Activated naive CD8-positive, alpha-beta T cell (primary cell): ENCODE results near the gene POMT2.
A peak's percentile ranks its signal among the peaks of the same experiment; 100 is the strongest.
"Not testable (repeated sequence)": the region's sequence is repeated elsewhere in the genome, so short reads cannot be mapped to it uniquely, and the experiment has no call there.

Experiments
- H3K27ac Mint-ChIP-seq: one replicate; pipeline ENCODE4 v1.8.0; 2021; ENCODE audit warnings: mixed read lengths
- H3K27me3 Mint-ChIP-seq: one replicate; pipeline ENCODE4 v1.8.0; 2021; ENCODE audit warnings: mixed read lengths
- H3K36me3 Mint-ChIP-seq: one replicate; pipeline ENCODE4 v1.8.0; 2021; ENCODE audit warnings: mixed read lengths
- H3K4me1 Mint-ChIP-seq: one replicate; pipeline ENCODE4 v1.8.0; 2021; ENCODE audit warnings: low read depth, mixed read lengths
- H3K4me3 Mint-ChIP-seq: one replicate; pipeline ENCODE4 v1.8.0; 2021; ENCODE audit warnings: mild to moderate bottlenecking, mixed read lengths
- H3K9me3 Mint-ChIP-seq: one replicate; pipeline ENCODE4 v1.8.0; 2021; ENCODE audit warnings: low read depth, mixed read lengths

POMT2 gene

DNA sequence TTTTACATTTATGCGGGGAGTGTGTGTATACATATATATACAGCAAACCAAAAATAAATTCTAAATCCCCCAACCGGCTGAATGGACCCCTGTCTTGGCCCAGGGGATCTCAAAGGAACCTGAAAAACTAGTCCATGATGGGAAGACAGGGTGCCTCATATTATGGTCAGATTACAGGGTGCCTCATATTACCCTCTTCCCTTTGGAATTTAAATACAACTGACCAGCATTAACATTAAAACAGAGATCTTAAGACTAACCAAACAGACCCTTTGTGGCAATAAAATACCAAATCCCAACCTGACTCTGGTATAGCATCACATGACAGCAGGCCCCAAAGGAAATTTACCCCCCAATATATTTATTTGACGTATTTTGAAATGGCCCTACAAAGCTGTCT lies 17.2 kb upstream of the POMT2 start:
- no peak overlapping the region for H3K27ac Mint-ChIP-seq
- H3K4me1 Mint-ChIP-seq = no peaks in the 10 kb centered on the region
- peaks cover 14% of the 10 kb centered on the region for H3K36me3 Mint-ChIP-seq
- H3K27me3 Mint-ChIP-seq = no peaks in the 10 kb centered on the region
- no peaks in the 10 kb centered on the region for H3K9me3 Mint-ChIP-seq
- H3K4me3 Mint-ChIP-seq = no peak overlapping the region

DNA sequence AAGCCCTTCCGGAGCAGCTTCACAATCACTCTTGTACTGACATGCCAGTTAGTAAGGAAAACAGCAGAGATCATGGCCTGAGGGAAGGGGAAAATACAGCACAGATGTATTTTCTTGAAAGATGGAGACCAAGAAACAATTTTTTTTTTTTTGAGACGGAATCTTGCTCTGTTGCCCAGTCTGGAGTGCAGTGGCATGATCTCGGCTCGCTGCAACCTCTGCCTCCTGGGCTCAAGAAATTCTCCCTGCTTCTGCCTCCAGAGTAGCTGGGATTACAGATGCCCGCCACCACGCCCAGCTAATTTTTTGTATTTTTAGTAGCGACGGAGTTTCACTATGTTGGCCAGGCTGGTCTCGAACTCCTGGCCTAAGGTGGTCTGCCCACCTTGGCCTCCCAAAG lies 16.6 kb upstream of the POMT2 start:
- H3K4me1 Mint-ChIP-seq, H3K9me3 Mint-ChIP-seq, H3K27me3 Mint-ChIP-seq, H3K4me3 Mint-ChIP-seq, H3K27ac Mint-ChIP-seq: not testable (repeated sequence)
- H3K36me3 Mint-ChIP-seq = peaks cover 14% of the 10 kb centered on the region

DNA sequence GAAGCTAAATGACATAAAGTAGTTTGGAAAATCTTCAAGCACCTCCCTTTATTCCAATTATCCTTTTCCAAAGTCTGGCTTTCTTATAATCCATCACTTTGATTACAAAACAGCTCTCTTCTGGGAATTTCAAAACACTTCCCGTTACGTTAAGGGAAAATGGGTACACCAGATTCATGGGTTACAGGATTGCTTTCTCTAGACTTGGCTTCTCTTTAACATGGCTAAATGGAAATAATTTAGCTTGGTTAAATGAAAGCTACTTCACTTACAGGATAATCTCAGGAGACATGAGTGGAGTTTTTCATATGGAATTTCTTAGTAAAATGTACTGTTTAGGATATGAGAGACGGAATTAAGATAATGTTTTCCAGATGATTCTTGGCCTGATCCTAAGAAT lies 14.9 kb upstream of the POMT2 start:
- H3K4me1 Mint-ChIP-seq = no peaks in the 10 kb centered on the region
- H3K27me3 Mint-ChIP-seq = no peaks in the 10 kb centered on the region
- no peaks in the 10 kb centered on the region for H3K9me3 Mint-ChIP-seq
- H3K4me3 Mint-ChIP-seq = no peak overlapping the region
- no peak overlapping the region for H3K27ac Mint-ChIP-seq
- H3K36me3 Mint-ChIP-seq = peaks cover 4% of the 10 kb centered on the region

DNA sequence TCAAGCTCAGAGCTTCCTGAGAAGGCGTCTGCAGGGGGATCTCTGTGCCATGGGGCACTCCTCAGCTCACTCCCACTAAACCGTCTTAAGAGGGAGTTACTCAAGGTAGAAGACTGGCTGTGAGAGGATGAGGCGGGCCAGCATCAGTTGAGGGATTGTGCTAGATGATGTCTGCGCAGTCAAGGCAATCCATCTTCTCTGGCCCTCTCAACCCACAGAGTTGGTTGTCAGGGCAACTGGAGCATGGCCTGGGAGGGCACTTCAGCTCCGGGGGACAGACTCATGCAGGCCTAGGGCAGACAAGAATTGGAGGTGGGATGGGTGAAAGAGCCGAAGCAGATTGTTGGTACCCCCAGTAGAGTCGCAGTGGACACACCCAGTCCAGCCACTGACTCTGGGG lies 9.2 kb upstream of the POMT2 start:
- Mint-ChIP-seq H3K27me3 (no peaks in the 10 kb centered on the region), H3K4me1 (no peaks in the 10 kb centered on the region), H3K9me3 (no peaks in the 10 kb centered on the region), H3K36me3 (peaks cover 2% of the 10 kb centered on the region), H3K4me3 (no peak overlapping the region), H3K27ac (no peak overlapping the region)

DNA sequence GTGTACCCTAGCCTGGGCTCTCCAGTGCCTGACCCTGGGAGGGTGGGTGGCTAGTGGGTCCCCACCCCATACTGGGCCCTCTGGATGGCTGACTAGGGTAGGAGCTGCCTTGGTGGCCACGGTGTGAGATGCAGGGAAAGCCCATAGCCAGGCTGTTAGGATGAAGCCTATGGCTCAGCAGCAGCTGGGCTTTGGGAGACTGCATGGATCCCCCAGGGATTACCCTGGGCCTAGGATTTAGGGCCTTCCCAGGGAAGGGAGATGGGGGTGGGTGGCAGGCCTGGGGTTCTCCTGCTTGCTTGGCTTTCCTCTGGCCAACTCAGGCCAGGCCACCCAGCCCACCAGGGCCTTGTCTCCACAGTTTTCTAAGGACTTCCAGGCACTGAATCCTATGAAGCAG lies 6.4 kb upstream of the POMT2 start:
- no peaks in the 10 kb centered on the region for H3K27me3 Mint-ChIP-seq
- H3K4me1 Mint-ChIP-seq = peaks cover 3% of the 10 kb centered on the region
- H3K4me3 Mint-ChIP-seq = no peak overlapping the region
- H3K9me3 Mint-ChIP-seq = no peaks in the 10 kb centered on the region
- H3K36me3 Mint-ChIP-seq = no peaks in the 10 kb centered on the region
- no peak overlapping the region for H3K27ac Mint-ChIP-seq

DNA sequence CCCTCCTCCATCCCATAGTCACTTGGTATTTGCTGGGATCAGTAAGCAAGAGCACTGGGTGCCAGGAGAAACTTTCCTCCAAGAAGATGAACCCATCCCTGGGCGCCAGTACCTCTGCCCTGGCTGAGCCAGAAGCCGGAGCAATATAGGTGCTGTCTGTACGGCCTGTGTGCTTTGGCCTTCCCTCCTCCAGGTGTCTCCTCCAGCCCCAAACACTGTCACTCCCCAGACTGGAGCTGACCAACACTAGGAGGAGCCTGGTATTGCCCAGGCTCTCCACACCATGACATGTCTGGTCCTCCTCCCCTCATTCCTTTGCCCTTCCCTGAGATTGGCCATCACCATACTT lies 5.0 kb upstream of the POMT2 start:
- Mint-ChIP-seq H3K4me1 (peaks cover 8% of the 10 kb centered on the region), H3K27ac (no peak overlapping the region), H3K4me3 (no peak overlapping the region)

DNA sequence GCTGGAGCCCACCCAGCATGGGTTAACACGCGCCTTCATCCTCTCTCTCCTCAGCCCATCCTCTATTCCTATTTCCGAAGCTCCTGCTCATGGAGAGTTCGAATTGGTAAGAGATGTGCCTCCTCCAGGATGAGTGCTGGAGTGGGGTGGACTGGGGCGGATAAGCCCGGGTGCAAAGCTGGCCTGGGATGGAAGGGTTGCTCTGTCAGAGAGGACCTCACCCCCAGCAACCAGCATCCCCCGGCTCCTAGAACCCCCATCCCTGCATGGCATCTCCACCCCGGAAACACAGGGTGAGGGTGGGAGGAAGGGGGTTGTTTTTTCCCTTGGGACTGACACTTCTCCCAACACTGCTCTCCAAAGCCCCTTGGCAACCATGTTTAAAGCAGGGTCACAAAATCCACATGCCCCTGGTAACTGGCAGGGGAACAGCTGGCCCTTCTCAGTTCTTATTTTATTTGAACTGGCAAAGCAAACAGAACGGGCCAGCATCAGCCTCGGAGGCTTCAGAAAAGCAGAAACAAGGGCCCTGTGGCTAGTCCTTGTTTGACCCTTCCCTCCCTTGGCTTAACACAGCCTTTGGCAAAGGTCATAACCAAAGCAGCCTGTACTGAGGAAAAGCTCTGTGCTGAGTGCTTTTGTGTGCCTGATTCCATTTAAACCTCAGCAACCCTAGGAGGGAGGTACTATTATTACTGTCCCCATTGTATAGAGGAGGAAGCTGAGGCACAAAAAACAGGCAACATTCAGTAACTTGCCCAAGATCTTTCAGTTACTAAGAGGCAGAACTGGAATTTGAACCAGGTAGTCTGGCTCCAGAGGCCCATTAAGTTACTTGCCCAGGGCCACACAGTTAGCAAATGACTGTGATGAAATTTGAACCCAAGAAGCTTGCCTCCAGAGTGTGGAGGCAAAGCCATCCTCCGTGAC lies 4.4 kb upstream of the POMT2 start:
- H3K9me3 Mint-ChIP-seq = no peaks in the 10 kb centered on the region
- no peaks in the 10 kb centered on the region for H3K36me3 Mint-ChIP-seq
- H3K27me3 Mint-ChIP-seq = no peaks in the 10 kb centered on the region
- H3K4me1 Mint-ChIP-seq = peaks cover 9% of the 10 kb centered on the region
- no peak overlapping the region for H3K4me3 Mint-ChIP-seq
- H3K27ac Mint-ChIP-seq = no peak overlapping the region

More for the DNA sequence above, 5.0 kb upstream of the POMT2 start:
- Mint-ChIP-seq H3K27me3 (no peaks in the 10 kb centered on the region), H3K36me3 (no peaks in the 10 kb centered on the region), H3K9me3 (no peaks in the 10 kb centered on the region)

DNA sequence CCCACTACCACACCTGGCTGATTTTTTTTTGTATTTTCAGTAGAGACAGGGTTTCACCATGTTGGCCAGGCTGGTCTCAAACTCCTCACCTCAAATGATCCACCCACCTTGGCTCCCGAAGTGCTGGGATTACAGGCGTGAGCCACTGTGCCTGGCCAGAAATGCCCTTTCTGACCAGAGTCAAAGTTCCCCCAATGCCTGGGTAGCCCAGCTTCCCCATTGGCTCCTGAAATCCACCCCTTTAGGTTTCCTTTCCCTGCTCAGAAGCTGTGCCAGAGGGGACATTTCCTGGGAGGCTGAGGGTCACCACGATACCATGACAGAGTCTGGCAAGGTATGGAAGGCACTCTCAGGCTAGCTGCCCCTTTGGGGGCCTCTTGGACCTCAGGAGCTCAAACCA lies 3.6 kb upstream of the POMT2 start:
- Mint-ChIP-seq H3K36me3 (no peaks in the 10 kb centered on the region), H3K4me1 (peaks cover 15% of the 10 kb centered on the region), H3K9me3 (no peaks in the 10 kb centered on the region), H3K27me3 (no peaks in the 10 kb centered on the region), H3K4me3 (no peak overlapping the region), H3K27ac (no peak overlapping the region)

DNA sequence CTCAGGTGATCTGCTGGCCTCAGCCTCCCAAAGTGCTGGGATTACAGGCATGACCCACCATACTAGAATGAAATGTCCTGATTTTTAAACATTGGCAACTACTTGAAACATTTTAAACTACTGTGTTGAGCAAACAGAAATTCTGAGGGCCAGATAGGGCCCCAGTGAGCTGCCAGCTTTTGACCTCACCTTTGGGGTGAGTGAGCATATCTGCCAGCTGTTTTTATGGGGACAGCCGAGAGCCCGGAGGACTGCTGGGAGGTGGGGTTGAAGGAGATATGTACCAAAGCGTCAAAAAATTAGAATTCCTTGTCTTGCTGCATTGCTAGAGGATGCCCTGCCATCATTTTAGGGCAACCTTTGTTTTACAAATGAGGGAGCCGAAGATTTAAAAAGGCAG lies 2.9 kb upstream of the POMT2 start:
- Mint-ChIP-seq H3K4me3 (no peak overlapping the region), H3K27ac (no peak overlapping the region), H3K4me1 (peaks cover 16% of the 10 kb centered on the region), H3K36me3 (no peaks in the 10 kb centered on the region), H3K27me3 (no peaks in the 10 kb centered on the region), H3K9me3 (no peaks in the 10 kb centered on the region)

DNA sequence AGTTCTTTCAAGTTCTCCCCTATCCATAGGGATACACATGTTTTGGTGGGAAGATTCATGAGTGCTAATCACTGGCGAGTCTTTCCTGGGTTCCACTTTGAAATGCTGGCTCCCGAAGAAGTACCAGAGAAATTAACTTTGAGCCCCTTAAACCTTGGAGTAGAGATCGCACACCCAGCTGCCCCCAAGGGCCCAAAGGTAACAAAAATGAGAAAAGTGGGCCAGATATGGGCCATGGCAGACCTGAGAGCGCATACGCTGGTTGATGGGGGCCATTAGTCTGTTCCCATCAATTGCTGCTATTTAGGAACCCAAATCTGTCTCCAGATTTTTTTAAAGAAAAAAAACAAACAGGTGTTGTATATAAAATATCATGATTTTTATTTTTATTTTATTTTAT lies 2.3 kb upstream of the POMT2 start:
- peaks cover 16% of the 10 kb centered on the region for H3K4me1 Mint-ChIP-seq
- H3K36me3 Mint-ChIP-seq = no peaks in the 10 kb centered on the region
- H3K27ac Mint-ChIP-seq = no peak overlapping the region
- no peak overlapping the region for H3K4me3 Mint-ChIP-seq
- no peaks in the 10 kb centered on the region for H3K27me3 Mint-ChIP-seq
- H3K9me3 Mint-ChIP-seq = no peaks in the 10 kb centered on the region

DNA sequence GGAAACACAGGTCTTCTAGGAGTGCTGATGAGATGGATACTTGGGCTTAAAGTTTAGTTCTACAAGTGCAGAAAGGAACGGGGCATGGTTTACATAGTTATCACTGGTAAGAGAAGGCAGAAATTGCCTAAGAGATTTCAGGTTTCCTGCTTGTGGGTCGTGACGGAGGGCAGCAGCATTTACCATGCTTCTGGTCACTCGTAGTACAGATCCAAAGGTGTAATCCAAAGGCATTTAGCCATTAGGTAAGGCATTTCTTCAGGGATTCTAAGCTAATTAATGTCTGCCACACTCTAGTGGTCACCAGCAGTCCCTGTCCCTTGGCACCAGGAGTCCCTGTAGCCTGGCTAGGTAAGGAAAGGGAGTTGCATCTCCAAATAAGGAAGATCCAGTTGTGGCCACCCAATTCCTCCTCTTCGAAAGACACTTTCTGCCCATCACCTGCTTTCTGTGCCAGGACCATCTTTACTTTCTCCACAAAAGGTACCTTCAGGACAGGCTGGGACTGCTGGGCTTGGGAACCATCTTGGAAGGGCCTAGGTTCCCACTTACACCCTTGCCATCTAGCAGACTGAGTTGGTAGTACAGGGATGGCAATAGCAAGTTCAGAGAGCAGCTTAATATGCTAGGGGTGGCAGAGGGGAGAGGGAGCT lies 1.7 kb upstream of the POMT2 start:
- Mint-ChIP-seq H3K9me3 (no peaks in the 10 kb centered on the region), H3K27me3 (no peaks in the 10 kb centered on the region), H3K4me3 (peak overlapping the region; percentile 96), H3K27ac (peak overlapping the region; percentile 99), H3K4me1 (peaks cover 16% of the 10 kb centered on the region), H3K36me3 (no peaks in the 10 kb centered on the region)

DNA sequence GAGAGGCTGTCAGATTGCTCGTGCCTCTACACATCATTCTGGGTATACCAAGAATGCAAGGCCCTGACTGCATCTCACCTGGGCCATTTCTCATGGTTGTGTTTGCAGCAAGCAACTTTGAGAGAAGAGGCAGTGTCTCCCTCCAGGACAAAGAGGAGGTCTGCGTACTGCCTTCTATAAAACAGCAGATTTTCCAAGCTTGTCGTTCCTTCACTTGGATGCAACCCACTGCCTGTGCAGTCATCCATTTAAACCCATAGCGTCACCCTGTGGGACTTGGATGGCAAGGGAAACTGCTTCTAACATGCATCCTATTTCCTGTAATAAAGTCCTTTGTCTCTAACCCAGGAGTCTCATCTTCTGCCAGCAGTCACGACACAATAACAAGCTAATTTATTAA lies 1.3 kb downstream of the POMT2 start:
- H3K36me3 Mint-ChIP-seq = no peaks in the 10 kb centered on the region
- H3K27ac Mint-ChIP-seq = peak overlapping the region; percentile 1
- peaks cover 16% of the 10 kb centered on the region for H3K4me1 Mint-ChIP-seq
- no peaks in the 10 kb centered on the region for H3K27me3 Mint-ChIP-seq
- no peaks in the 10 kb centered on the region for H3K9me3 Mint-ChIP-seq
- peak overlapping the region; percentile 84 for H3K4me3 Mint-ChIP-seq

DNA sequence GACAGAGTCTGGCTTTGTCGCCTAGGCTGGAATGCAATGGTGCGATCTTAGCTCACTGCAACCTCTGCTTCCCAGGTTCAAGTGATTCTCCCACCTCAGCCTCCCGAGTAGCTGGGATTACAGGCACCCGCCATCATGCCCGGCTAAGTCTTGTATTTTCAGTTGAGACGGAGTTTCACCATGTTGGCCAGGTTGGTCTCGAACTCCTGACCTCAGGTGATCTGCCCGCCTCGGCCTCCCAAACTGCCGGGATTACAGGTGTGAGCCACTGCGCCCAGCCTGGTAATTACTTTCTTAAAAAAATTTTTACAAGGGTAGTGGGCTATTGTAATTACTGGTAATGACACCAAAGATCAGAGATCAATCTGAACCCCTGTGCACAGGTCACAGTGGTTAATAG lies 1.9 kb downstream of the POMT2 start:
- H3K36me3 Mint-ChIP-seq, H3K27me3 Mint-ChIP-seq, H3K27ac Mint-ChIP-seq, H3K4me3 Mint-ChIP-seq, H3K9me3 Mint-ChIP-seq: not testable (repeated sequence)
- peaks cover 16% of the 10 kb centered on the region for H3K4me1 Mint-ChIP-seq

DNA sequence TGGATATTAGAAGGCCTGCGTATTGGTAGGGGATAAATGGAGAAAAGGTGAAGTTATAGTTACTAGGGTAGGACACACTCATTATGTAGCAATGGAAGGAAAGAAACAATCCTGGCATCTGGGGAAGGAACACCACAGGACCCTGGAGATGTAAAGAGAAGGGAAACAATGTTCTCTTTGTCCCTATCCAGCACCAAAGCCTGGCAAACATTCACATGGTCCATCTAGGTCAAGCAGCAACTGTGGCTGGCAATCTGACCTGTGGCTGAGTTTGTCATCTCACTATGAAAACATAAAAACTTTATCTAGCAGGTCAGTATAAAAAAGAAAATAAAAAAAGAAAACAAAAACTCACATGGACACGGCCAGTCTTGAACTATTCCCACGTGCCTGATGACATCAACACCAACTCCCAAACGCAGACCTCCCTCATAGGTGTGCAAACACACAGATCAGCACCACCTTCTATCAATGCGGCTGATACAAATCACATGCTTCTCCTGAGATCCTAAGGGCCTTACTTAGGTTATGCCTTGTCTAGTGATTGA lies 2.6 kb downstream of the POMT2 start:
- Mint-ChIP-seq H3K27ac (no peak overlapping the region), H3K36me3 (no peaks in the 10 kb centered on the region), H3K4me3 (no peak overlapping the region), H3K27me3 (no peaks in the 10 kb centered on the region), H3K9me3 (no peaks in the 10 kb centered on the region), H3K4me1 (peaks cover 16% of the 10 kb centered on the region)

DNA sequence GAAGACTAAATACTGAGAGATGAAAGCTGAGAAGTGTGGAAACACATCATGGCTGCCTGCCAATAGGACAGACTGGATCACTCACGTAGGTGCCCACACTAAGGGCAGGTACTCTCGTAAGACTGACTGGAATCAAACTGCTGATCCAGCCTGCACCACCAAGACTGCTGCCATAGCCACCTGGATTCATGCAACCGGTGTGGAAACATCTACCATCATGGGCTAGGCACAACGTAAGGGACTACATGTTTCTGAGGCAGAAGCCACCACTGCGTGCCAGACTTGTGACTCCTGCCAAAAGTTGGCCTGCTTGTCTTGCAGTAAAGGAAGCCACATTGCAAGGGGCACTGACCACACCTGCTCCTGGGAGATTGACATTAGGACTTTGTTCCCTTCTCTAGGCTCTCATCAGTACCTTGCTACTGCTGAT lies 3.8 kb downstream of the POMT2 start:
- no peaks in the 10 kb centered on the region for H3K27me3 Mint-ChIP-seq
- H3K4me3 Mint-ChIP-seq = no peak overlapping the region
- H3K27ac Mint-ChIP-seq = no peak overlapping the region
- H3K9me3 Mint-ChIP-seq = no peaks in the 10 kb centered on the region
- H3K4me1 Mint-ChIP-seq = peaks cover 10% of the 10 kb centered on the region
- H3K36me3 Mint-ChIP-seq = no peaks in the 10 kb centered on the region

DNA sequence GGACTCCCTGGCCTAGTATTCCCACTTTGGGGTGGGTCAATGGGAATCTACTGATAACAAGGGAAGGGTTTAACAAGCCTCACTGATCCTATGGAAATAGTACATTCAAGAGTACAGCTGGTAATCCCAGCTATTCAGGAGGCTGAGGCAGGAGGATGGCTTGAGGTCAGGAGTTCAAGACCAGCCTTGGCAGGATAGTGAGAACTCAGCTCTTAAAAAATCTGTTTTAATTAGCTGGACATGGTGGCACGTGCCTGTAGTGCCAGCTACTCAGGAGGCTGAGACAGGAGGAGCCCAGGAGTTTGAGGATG lies 4.5 kb downstream of the POMT2 start:
- peaks cover 2% of the 10 kb centered on the region for H3K36me3 Mint-ChIP-seq
- peaks cover 8% of the 10 kb centered on the region for H3K4me1 Mint-ChIP-seq
- H3K4me3 Mint-ChIP-seq = no peak overlapping the region
- no peaks in the 10 kb centered on the region for H3K27me3 Mint-ChIP-seq
- H3K9me3 Mint-ChIP-seq = no peaks in the 10 kb centered on the region
- H3K27ac Mint-ChIP-seq = no peak overlapping the region
